Right lobe of liver (tissue), 6 donors: ENCODE data around the gene ATP12A. TPM values are rescaled to one million over a fixed set of nuclear protein-coding genes. Genes with fewer than 3 reads are reported as not detected.

Experiments
- ATAC-seq, 4 donors: fragments of 200-7000 bp; cut with Tn5 transposase; one replicate each; pipeline ENCODE4 v1.9.1; 2020; ENCODE audit warnings: mild to moderate bottlenecking in 4 of 4, moderate library complexity in 4 of 4
- DNase-seq, 3 donors: peaks; one replicate each; pipeline ENCODE4 v3.0.0-alpha.2; 2020
- H3K27ac ChIP-seq, 3 donors: fragments of 200-600 bp; one replicate each; pipeline ENCODE4 v1.8.0; 2022
- H3K27me3 ChIP-seq, 2 donors: fragments of 200-600 bp; one replicate each; pipeline ENCODE4 v1.8.0; 2022
- H3K36me3 ChIP-seq, 4 donors: fragments of 200-600 bp; sonication (generic) in 1 of 4; one replicate each; pipeline versions ENCODE4 v1.5.1 to v1.8.0; 2017 to 2022; ENCODE audit warnings: control low read depth in 1 of 4
- H3K4me1 ChIP-seq, 4 donors: fragments of 200-600 bp; sonication (generic) in 1 of 4; one replicate each; pipeline versions ENCODE4 v1.5.1 to v1.8.0; 2017 to 2022; ENCODE audit warnings: control low read depth in 1 of 4
- H3K4me3 ChIP-seq, 3 donors: fragments of 200-600 bp; one replicate each; pipeline ENCODE4 v1.8.0; 2022
- H3K9me3 ChIP-seq, 4 donors: fragments of 200-600 bp; sonication (generic) in 1 of 4; one replicate each; pipeline versions ENCODE4 v1.5.1 to v1.8.0; 2017 to 2022; ENCODE audit warnings: control low read depth in 1 of 4
- CTCF ChIP-seq, 4 donors: fragments of 200-600 bp in 3 of 4; fragments of 450-650 bp in 1 of 4; IDR thresholded peaks; one replicate each; pipeline versions ENCODE4 v1.5.1 to v1.8.0; 2016 to 2022; ENCODE audit warnings: antibody characterized with exemption in 4 of 4, mild to moderate bottlenecking in 2 of 4
- POLR2A ChIP-seq: fragments of 450-650 bp; IDR thresholded peaks from one replicate; pipeline ENCODE4 v1.6.1; 2017; ENCODE audit warnings: antibody characterized with exemption, mild to moderate bottlenecking
- WGBS: methylation state at CpG from one replicate; pipeline ENCODE4 v1.1.6; 2018; ENCODE audit warnings: low coverage, low lambda C conversion rate; ENCODE audit not compliant: insufficient coverage; ENCODE audit errors: missing lambda C conversion rate; 5-methylcytosine and 5-hydroxymethylcytosine counted together
- intact Hi-C, 2 donors: fragments of 100-400 bp; cut with DNase I; formaldehyde crosslinking; loops; one replicate each; pipeline versions ENCODE4 v1.11.2 to v1.14.1; 2022
- total RNA-seq, 6 experiments: library from RNA; depleted of rRNA in 2 of 6; stranded (reverse); fragments of >200 nt in 2 of 6; fragmentation: NEBNext Ultra II Directional in 3 of 6; extraction: Animal tissue kit (Norgen Biotek cat#: 25700) in 3 of 6; gene quantifications; one replicate each; pipeline versions ENCODE4 v1.1.0 to v1.2.4, GENCODE V29; 2016 to 2023
- donor health status: DM: no; HTN: yes; CAD: no.
- donor health status: DM: no; HTN: no; CAD: no.
- donor health status: DM: no; HTN: no; CAD: no.
- donor health status: DM: no; HTN: yes; CAD: no.
- donor health status: DM: no; HTN: yes; CAD: no.

Gene ATP12A
- total RNA-seq, 6 experiments from 2014 or later = not detected

GRCh38 chr13:24706886-24707585 lies 26.8 kb downstream of the ATP12A start:
- no peaks in the 10 kb centered on the region for H3K9me3 ChIP-seq
- H3K36me3 ChIP-seq = no peaks in the 10 kb centered on the region
- TF ChIP-seq CTCF (IDR thresholded peaks at IDR 0.05) (no peak), POLR2A (no peak)
- intact Hi-C loops = no loop called here
- no peaks in the 10 kb centered on the region for H3K4me1 ChIP-seq
- H3K27ac ChIP-seq = no peak overlapping the region
- H3K27me3 ChIP-seq = no peaks in the 10 kb centered on the region
- WGBS = 81% methylated on average over 5 of the region's 14 CpGs
- DNase-seq (no peak), ATAC-seq (no peak)
- no peak overlapping the region for H3K4me3 ChIP-seq

- Histone ChIP-seq H3K27me3 (no peaks in the 10 kb centered on the region), H3K27ac (no peak overlapping the region), H3K4me1 (no peaks in the 10 kb centered on the region), H3K4me3 (no peak overlapping the region), H3K36me3 (no peaks in the 10 kb centered on the region), H3K9me3 (no peaks in the 10 kb centered on the region)
- intact Hi-C loops = no loop called here
- no peak for TF ChIP-seq CTCF (IDR thresholded peaks at IDR 0.05)
- no peak for TF ChIP-seq POLR2A
- WGBS = 46% methylated on average over 9 of the region's 18 CpGs
- DNase-seq (no peak), ATAC-seq (peak in 2 of 4 donors; percentile 14 to 19)
Measured at GRCh38 chr13:24709186-24709913, 29.1 kb downstream of the ATP12A start.

- H3K27ac ChIP-seq = no peak overlapping the region
- TF ChIP-seq CTCF (IDR thresholded peaks at IDR 0.05) (no peak), POLR2A (no peak)
- no peak overlapping the region for H3K4me3 ChIP-seq
- intact Hi-C loops = no loop called here
- no peaks in the 10 kb centered on the region for H3K27me3 ChIP-seq
- H3K36me3 ChIP-seq = no peaks in the 10 kb centered on the region
- DNase-seq (no peak), ATAC-seq (no peak)
- 32% methylated on average over 2 of the region's 2 CpGs for WGBS
- no peaks in the 10 kb centered on the region for H3K9me3 ChIP-seq
- no peaks in the 10 kb centered on the region for H3K4me1 ChIP-seq
Measured at GRCh38 chr13:24713022-24713421, 32.8 kb downstream of the ATP12A start.

- intact Hi-C loops = no loop called here
- H3K36me3 ChIP-seq = no peaks in the 10 kb centered on the region
- H3K27ac ChIP-seq = no peak overlapping the region
- TF ChIP-seq POLR2A (no peak), CTCF (IDR thresholded peaks at IDR 0.05) (no peak)
- H3K4me3 ChIP-seq = no peak overlapping the region
- ATAC-seq (no peak), DNase-seq (no peak)
- H3K27me3 ChIP-seq = no peaks in the 10 kb centered on the region
- no peaks in the 10 kb centered on the region for H3K4me1 ChIP-seq
- no peaks in the 10 kb centered on the region for H3K9me3 ChIP-seq
- WGBS = 32% methylated on average over 5 of the region's 5 CpGs
Measured at GRCh38 chr13:24716011-24716410, 35.8 kb downstream of the ATP12A start.
